Endothelial cell of umbilical vein (primary cell): ENCODE data around the gene EVC. TPM values are rescaled to one million over a fixed set of nuclear protein-coding genes. Genes with fewer than 3 reads are reported as not detected.

Source experiments
- BruUV-seq: library from RNA; stranded (reverse); fragments of 400-500 nt; replicated peaks from 2 replicates; lab custom pipeline; 2021; lab: Mats Ljungman, UMichigan
- CTCF ChIA-PET: fragments of 300-600, 350-600 bp; sonication (Branson Sonifier 250); formaldehyde crosslinking; loops from one replicate; lab custom pipeline; 2021; ENCODE audit warnings: antibody characterized with exemption, inconsistent platforms; lab: Charles Lee
- POLR2A ChIA-PET: fragments of 300-600, 350-600 bp; sonication (Branson Sonifier 250); formaldehyde crosslinking; loops from one replicate; lab custom pipeline; 2021; ENCODE audit warnings: antibody characterized with exemption, inconsistent platforms; lab: Charles Lee
- DNase-seq: peaks from one replicate; pipeline ENCODE4 v3.0.0-alpha.2; 2011; ENCODE audit warnings: low read depth, low spot score
- FAIRE-seq: peaks from 2 replicates; lab custom pipeline; 2011; peaks lifted over from hg19 to GRCh38; lab: Jason Lieb, UNC
- H2AFZ ChIP-seq: 2 replicates; pipeline ENCODE4 v1.6.0; 2012; ENCODE audit warnings: low read depth, low read length, control low read depth, inconsistent platforms
- H3K27ac ChIP-seq: 2 replicates; pipeline ENCODE4 v1.5.1; 2011; ENCODE audit warnings: low read depth, mild to moderate bottlenecking, control low read depth, low read length, moderate library complexity; ENCODE audit not compliant: insufficient read depth
- H3K27me3 ChIP-seq, 2 experiments: 2 replicates each; pipeline versions ENCODE4 v1.6.0 to v1.6.1; 2011; ENCODE audit warnings: low read length in 2 of 2, mixed read lengths in 1 of 2; ENCODE audit not compliant: control insufficient read depth in 2 of 2, insufficient read depth in 2 of 2
- H3K36me3 ChIP-seq, 2 experiments: 2 replicates in 1 of 2; 3 replicates in 1 of 2; pipeline ENCODE4 v1.5.1; 2011; ENCODE audit warnings: low read length in 2 of 2, mild to moderate bottlenecking in 1 of 2, moderate library complexity in 1 of 2; ENCODE audit not compliant: control insufficient read depth in 2 of 2, insufficient read depth in 2 of 2; ENCODE audit errors: extremely low read depth in 1 of 2
- H3K4me1 ChIP-seq: 3 replicates; pipeline ENCODE4 v1.5.1; 2011; ENCODE audit warnings: mild to moderate bottlenecking, low read length; ENCODE audit not compliant: control insufficient read depth, insufficient read depth; ENCODE audit errors: extremely low read depth
- H3K4me2 ChIP-seq: 2 replicates; pipeline ENCODE4 v1.6.1; 2011; ENCODE audit warnings: low read length, control low read depth, mixed read lengths; ENCODE audit not compliant: insufficient read depth
- H3K4me3 ChIP-seq, 3 experiments: fragments of 200-600 bp in 1 of 3; sonication (generic), shearing (Covaris generic) in 1 of 3; replicated peaks in 1 of 3; 2 replicates each; pipeline ENCODE4 v1.5.1; 2011 to 2016; ENCODE audit warnings: control low read depth in 3 of 3, low read length in 3 of 3, mild to moderate bottlenecking in 2 of 3, inconsistent platforms in 1 of 3, low read depth in 1 of 3, moderate library complexity in 1 of 3; ENCODE audit not compliant: insufficient read depth in 1 of 3
- H3K79me2 ChIP-seq: 2 replicates; pipeline ENCODE4 v1.6.0; 2012; ENCODE audit warnings: low read length, inconsistent platforms; ENCODE audit not compliant: control insufficient read depth, insufficient read depth
- H3K9ac ChIP-seq: replicated peaks from 2 replicates; pipeline ENCODE3; 2011; ENCODE audit warnings: low read length, control low read depth; ENCODE audit not compliant: insufficient read depth; ENCODE audit errors: extremely low read depth
- H3K9me1 ChIP-seq: replicated peaks from 3 replicates; pipeline ENCODE4 v1.6.0; 2011; ENCODE audit warnings: mild to moderate bottlenecking, low read length; ENCODE audit not compliant: control insufficient read depth, insufficient read depth; ENCODE audit errors: extremely low read depth
- H3K9me3 ChIP-seq: replicated peaks from 2 replicates; pipeline ENCODE4 v1.5.1; 2012; ENCODE audit warnings: low read length, inconsistent platforms; ENCODE audit not compliant: control insufficient read depth, insufficient read depth
- H4K20me1 ChIP-seq: replicated peaks from 2 replicates; pipeline ENCODE3; 2011; ENCODE audit warnings: mild to moderate bottlenecking, low read length; ENCODE audit not compliant: control insufficient read depth, insufficient read depth; ENCODE audit errors: extremely low read depth
- EZH2 ChIP-seq: IDR thresholded peaks from 2 replicates; pipeline ENCODE4 v1.6.1; 2012; ENCODE audit warnings: borderline replicate concordance, low read depth, mild to moderate bottlenecking, moderate library complexity, low read length, inconsistent platforms; ENCODE audit not compliant: severe bottlenecking
- FOS ChIP-seq: IDR thresholded peaks from 2 replicates; pipeline ENCODE4 v1.6.1; 2011; ENCODE audit warnings: mild to moderate bottlenecking, low read length, moderate library complexity, borderline replicate concordance; ENCODE audit not compliant: insufficient read depth
- GATA2 ChIP-seq: IDR thresholded peaks from 2 replicates; pipeline ENCODE4 v1.7.0; 2011; ENCODE audit warnings: low read depth, mild to moderate bottlenecking, moderate library complexity, mixed read lengths, low read length; ENCODE audit not compliant: insufficient read length, insufficient read depth
- JUN ChIP-seq: IDR thresholded peaks from 2 replicates; pipeline ENCODE4 v1.6.1; 2011; ENCODE audit warnings: borderline replicate concordance, low read depth; ENCODE audit not compliant: insufficient read length, insufficient read depth
- MYC ChIP-seq: IDR thresholded peaks from one replicate; pipeline ENCODE4 v1.6.1; 2011; ENCODE audit warnings: mild to moderate bottlenecking, low read depth, low read length
- POLR2A ChIP-seq: IDR thresholded peaks from 2 replicates; pipeline ENCODE4 v1.6.1; 2012; ENCODE audit warnings: low read depth, mild to moderate bottlenecking, control low read depth, low read length
- POLR2AphosphoS5 ChIP-seq: IDR thresholded peaks from 2 replicates; pipeline ENCODE4 v1.6.1; 2012; ENCODE audit warnings: low read depth, mild to moderate bottlenecking, control low read depth, low read length, moderate library complexity; ENCODE audit not compliant: insufficient read depth
- dilution Hi-C: fragments of 300-500 bp; cut with MboI; formaldehyde crosslinking; loops from one replicate; pipeline ENCODE4 v1.15.0; 2019; ENCODE audit warnings: low sequenced_read_pairs; ENCODE audit not compliant: extremely low pct_ligation_motif_present
- intact Hi-C: fragments of 100-400 bp; cut with micrococcal nuclease; formaldehyde crosslinking; loops from one replicate; pipeline ENCODE4 v1.10.0; 2022
- polyA plus RNA-seq, 4 experiments: library from polyadenylated mRNA; depleted of rRNA in 3 of 4; stranded (reverse) in 3 of 4; unstranded in 1 of 4; fragments of >200 nt; gene quantifications; 2 replicates each; pipeline versions ENCODE4 v1.2.1 to v1.2.3, GENCODE V29; 2011 to 2012; ENCODE audit warnings: missing spikeins in 1 of 4
- total RNA-seq: library from RNA; stranded (reverse); gene quantifications from 2 replicates; pipeline ENCODE4 v1.2.3, GENCODE V29; 2021
- TF ChIP-seq, protein P1 (sequence below), 2 donors: IDR thresholded peaks; 1 replicate in 1 of 2; 2 replicates in 1 of 2; pipeline ENCODE4 v1.5.1; 2011; ENCODE audit warnings: low read length in 2 of 2, mild to moderate bottlenecking in 2 of 2, moderate library complexity in 2 of 2, control low read depth in 1 of 2, inconsistent platforms in 1 of 2, low read depth in 1 of 2; ENCODE audit not compliant: insufficient read depth in 1 of 2; ENCODE audit errors: extremely low read depth in 1 of 2
- TF ChIP-seq, protein P2 (sequence below): IDR thresholded peaks from 2 replicates; pipeline ENCODE4 v1.6.1; 2011; ENCODE audit not compliant: insufficient read depth, insufficient read length

The EVC gene
- total and polyA plus RNA-seq, 2 donors (not counting 3 experiments of a cell fraction or from before 2014, with no cell fraction given): 6.3 to 31.6 TPM

DNA sequence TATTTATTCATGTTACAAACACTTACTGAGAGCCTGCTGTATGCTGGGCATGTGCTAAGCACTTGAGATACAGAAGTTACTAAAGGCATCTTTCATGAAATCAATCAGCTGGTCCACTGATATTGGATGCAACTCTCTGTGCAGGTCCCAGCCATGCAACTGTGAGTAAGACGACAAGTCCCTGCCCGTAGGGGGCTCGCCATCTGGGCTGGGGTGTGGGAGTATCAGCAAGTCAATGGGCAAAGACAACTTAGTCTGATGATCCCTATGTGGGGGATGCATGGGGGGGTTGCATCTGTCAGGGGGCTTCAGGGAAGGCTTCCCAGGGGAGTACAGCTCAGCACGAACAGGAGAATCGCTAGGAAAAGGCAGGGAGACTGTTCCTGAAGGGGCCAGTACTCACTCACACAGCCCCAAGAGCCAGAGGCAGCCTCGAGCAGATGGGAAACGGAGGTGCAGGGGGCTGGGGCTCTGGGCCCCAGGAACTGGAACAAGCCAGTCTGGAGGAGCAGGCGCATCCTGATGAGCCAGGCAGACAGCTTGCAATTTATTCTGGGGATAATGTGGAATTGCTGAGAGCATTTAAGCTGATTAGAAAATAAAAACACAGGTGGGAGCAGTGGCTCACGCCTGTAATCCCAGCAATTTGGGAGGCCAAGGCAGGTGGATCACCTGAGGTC, 141.7 kb downstream of the EVC start:
- intact Hi-C loops: no loop called here
- Histone ChIP-seq H3K27ac (no peak overlapping the region), H3K79me2 (no peaks in the 10 kb centered on the region), H3K27me3 (no peaks in the 10 kb centered on the region), H3K9me3 (no peaks in the 10 kb centered on the region), H3K36me3 (no peaks in the 10 kb centered on the region), H4K20me1 (no peaks in the 10 kb centered on the region), H3K9me1 (no peaks in the 10 kb centered on the region), H3K4me2 (no peak overlapping the region), H3K4me1 (no peaks in the 10 kb centered on the region), H2AFZ (no peak overlapping the region), H3K9ac (no peak overlapping the region), H3K4me3 (no peak overlapping the region)
- BruUV-seq: no TSS peak
- dilution Hi-C loops: no loop called here
- no peak for FAIRE-seq
- ChIA-PET CTCF (no interaction called here), POLR2A (no interaction called here)
- no peak for TF ChIP-seq GATA2
- TF ChIP-seq POLR2AphosphoS5: no peak
- TF ChIP-seq EZH2: no peak
- TF ChIP-seq, protein P1, sequence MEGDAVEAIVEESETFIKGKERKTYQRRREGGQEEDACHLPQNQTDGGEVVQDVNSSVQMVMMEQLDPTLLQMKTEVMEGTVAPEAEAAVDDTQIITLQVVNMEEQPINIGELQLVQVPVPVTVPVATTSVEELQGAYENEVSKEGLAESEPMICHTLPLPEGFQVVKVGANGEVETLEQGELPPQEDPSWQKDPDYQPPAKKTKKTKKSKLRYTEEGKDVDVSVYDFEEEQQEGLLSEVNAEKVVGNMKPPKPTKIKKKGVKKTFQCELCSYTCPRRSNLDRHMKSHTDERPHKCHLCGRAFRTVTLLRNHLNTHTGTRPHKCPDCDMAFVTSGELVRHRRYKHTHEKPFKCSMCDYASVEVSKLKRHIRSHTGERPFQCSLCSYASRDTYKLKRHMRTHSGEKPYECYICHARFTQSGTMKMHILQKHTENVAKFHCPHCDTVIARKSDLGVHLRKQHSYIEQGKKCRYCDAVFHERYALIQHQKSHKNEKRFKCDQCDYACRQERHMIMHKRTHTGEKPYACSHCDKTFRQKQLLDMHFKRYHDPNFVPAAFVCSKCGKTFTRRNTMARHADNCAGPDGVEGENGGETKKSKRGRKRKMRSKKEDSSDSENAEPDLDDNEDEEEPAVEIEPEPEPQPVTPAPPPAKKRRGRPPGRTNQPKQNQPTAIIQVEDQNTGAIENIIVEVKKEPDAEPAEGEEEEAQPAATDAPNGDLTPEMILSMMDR (IDR thresholded peaks at IDR 0.05; ENCODE audit: extremely low read depth in 1 of 2, insufficient read depth in 1 of 2, low read depth in 1 of 2, low read length in 2 of 2): no peak
- TF ChIP-seq JUN: no peak
- no peak for TF ChIP-seq POLR2A
- TF ChIP-seq MYC: no peak
- no peak for TF ChIP-seq FOS
- TF ChIP-seq, protein P2, sequence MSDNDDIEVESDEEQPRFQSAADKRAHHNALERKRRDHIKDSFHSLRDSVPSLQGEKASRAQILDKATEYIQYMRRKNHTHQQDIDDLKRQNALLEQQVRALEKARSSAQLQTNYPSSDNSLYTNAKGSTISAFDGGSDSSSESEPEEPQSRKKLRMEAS: no peak
- DNase-seq: no peak
